Activated CD4-positive, alpha-beta memory T cell treated with anti-CD3 and anti-CD28 coated beads for 36 hours (primary cell): ENCODE results near the gene RASAL3. TPM values are rescaled to one million over a fixed set of nuclear protein-coding genes. Genes with fewer than 3 reads are reported as not detected.
"Not testable (repeated sequence)": the region's sequence is repeated elsewhere in the genome, so short reads cannot be mapped to it uniquely, and the experiment has no call there.

Experiments
- CTCF ChIA-PET: fragments of 350-600 bp; sonication (Branson Sonifier 250); formaldehyde crosslinking; loops from one replicate; lab custom pipeline; 2021; ENCODE audit warnings: antibody characterized with exemption, inconsistent platforms; lab: Charles Lee
- POLR2A ChIA-PET: fragments of 350-600 bp; sonication (Branson Sonifier 250); formaldehyde crosslinking; loops from one replicate; lab custom pipeline; 2021; ENCODE audit warnings: antibody characterized with exemption; lab: Charles Lee
- DNase-seq: peaks from one replicate; pipeline ENCODE4 v3.0.0-alpha.2; 2020
- H3K27ac Mint-ChIP-seq: one replicate; pipeline ENCODE4 v1.8.0; 2021; ENCODE audit warnings: mixed read lengths
- H3K27me3 Mint-ChIP-seq: one replicate; pipeline ENCODE4 v1.8.0; 2021; ENCODE audit warnings: mixed read lengths
- H3K36me3 Mint-ChIP-seq: one replicate; pipeline ENCODE4 v1.8.0; 2021; ENCODE audit warnings: mixed read lengths
- H3K4me1 Mint-ChIP-seq: one replicate; pipeline ENCODE4 v1.8.0; 2021; ENCODE audit warnings: low read depth, mixed read lengths
- H3K4me3 Mint-ChIP-seq: one replicate; pipeline ENCODE4 v1.8.0; 2021; ENCODE audit warnings: mild to moderate bottlenecking, mixed read lengths
- H3K9me3 Mint-ChIP-seq: one replicate; pipeline ENCODE4 v1.8.0; 2021; ENCODE audit warnings: mixed read lengths
- intact Hi-C: fragments of 100-400 bp; cut with micrococcal nuclease; formaldehyde crosslinking; loops from one replicate; pipeline ENCODE4 v1.15.1; 2023
- total RNA-seq, 2 experiments: library from RNA; stranded (reverse); gene quantifications; one replicate each; pipeline ENCODE4 v1.2.3, GENCODE V29; 2021

RASAL3 gene
- total RNA-seq, 2 experiments from 2014 or later = 125 to 130 TPM

GRCh38 chr19:15488489-15489226 is 24.3 kb upstream of the RASAL3 start:
- H3K4me1 Mint-ChIP-seq = peaks cover 6% of the 10 kb centered on the region
- H3K9me3 Mint-ChIP-seq = peaks cover 7% of the 10 kb centered on the region
- no peaks in the 10 kb centered on the region for H3K36me3 Mint-ChIP-seq
- no peak for DNase-seq
- CTCF ChIA-PET = no interaction called here
- no peaks in the 10 kb centered on the region for H3K27me3 Mint-ChIP-seq
- intact Hi-C loops = no loop called here
- POLR2A ChIA-PET = no interaction called here
- H3K4me3 Mint-ChIP-seq = no peak overlapping the region
- no peak overlapping the region for H3K27ac Mint-ChIP-seq

DNA sequence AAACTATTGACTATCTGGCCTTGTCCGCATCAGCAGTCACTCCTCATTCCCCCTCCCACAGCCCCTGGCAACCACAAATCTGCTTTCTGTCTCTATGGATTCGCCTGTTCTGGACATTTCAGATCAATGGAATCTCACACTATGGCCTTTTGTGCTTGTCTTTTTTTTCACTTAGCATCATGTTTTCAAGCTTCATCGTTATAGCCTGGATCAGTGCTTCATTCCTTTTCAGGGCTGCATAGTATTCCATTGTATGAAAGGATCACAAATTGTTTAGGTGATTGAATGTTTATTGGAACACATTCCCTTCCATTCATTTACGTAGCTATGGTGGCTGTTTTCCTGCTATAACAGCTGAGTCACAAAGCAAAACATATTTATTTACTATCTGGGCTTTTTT is 22.7 kb upstream of the RASAL3 start:
- Mint-ChIP-seq H3K4me1 (peaks cover 12% of the 10 kb centered on the region), H3K36me3 (no peaks in the 10 kb centered on the region), H3K27me3 (no peaks in the 10 kb centered on the region), H3K27ac (no peak overlapping the region), H3K4me3 (no peak overlapping the region), H3K9me3 (peaks cover 7% of the 10 kb centered on the region)
- CTCF ChIA-PET = no interaction called here
- POLR2A ChIA-PET = no interaction called here
- no peak for DNase-seq
- intact Hi-C loops = no loop called here

DNA sequence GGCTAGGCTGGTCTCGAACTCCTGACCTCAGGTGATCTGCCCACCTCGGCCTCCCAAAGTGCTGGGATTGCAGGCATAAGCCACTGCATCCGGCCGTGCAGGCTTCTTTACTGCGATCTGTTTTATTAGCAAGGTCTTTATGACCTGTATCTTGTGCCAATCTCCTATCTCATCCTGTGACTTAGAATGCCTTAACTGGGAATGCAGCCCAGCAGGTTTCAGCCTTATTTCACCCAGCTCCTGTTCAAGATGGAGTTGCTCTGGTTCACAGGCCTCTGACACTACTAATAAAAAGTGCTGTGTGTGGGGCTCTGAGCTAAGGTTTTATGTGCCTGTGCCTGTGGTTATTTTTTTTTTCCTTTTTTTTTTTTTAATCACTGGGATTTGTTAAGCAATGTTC is 21.4 kb upstream of the RASAL3 start:
- POLR2A ChIA-PET, H3K36me3 Mint-ChIP-seq, H3K27ac Mint-ChIP-seq, H3K9me3 Mint-ChIP-seq, H3K27me3 Mint-ChIP-seq, CTCF ChIA-PET, intact Hi-C loops, DNase-seq, H3K4me3 Mint-ChIP-seq: not testable (repeated sequence)
- H3K4me1 Mint-ChIP-seq = peaks cover 12% of the 10 kb centered on the region

- not testable (repeated sequence) for H3K27ac Mint-ChIP-seq
- H3K4me1 Mint-ChIP-seq = peaks cover 16% of the 10 kb centered on the region
- CTCF ChIA-PET = interaction anchor here (2.2 kb wide), 1 partner anchor 74 kb away, joined by 9 read pairs; no protein-coding TSS in a partner anchor
Observed at GRCh38 chr19:15480996-15481395, 16.7 kb upstream of the RASAL3 start.

GRCh38 chr19:15479391-15480345 is 15.3 kb upstream of the RASAL3 start, which contains the start of gene PGLYRP2:
TSS of gene PGLYRP2 (minus strand) at chr19:15479501. CDS start at chr19:15479371, 130 bp downstream.
- no peak for DNase-seq
- H3K27me3 Mint-ChIP-seq = no peaks in the 10 kb centered on the region
- intact Hi-C loops = no loop called here
- H3K27ac Mint-ChIP-seq = no peak within 1 kb of the TSS
- H3K9me3 Mint-ChIP-seq = no peaks in the 10 kb centered on the region
- H3K36me3 Mint-ChIP-seq = no peaks in the 10 kb centered on the region
- peaks cover 16% of the 10 kb centered on the region for H3K4me1 Mint-ChIP-seq
- POLR2A ChIA-PET = no interaction called here
- no peak within 1 kb of the TSS for H3K4me3 Mint-ChIP-seq
- CTCF ChIA-PET = interaction anchor here (0.7 to 2.2 kb wide), 4 partner anchors 12 to 76 kb away, joined by 3 to 9 read pairs (median 3); no protein-coding TSS in a partner anchor

More at GRCh38 chr19:15480996-15481395, 16.7 kb upstream of the RASAL3 start:
- POLR2A ChIA-PET = interaction anchor here (0.7 to 0.9 kb wide), 2 partner anchors 11 to 14 kb away, joined by 3 read pairs; no protein-coding TSS in a partner anchor
- DNase-seq, intact Hi-C loops, H3K36me3 Mint-ChIP-seq, H3K9me3 Mint-ChIP-seq, H3K4me3 Mint-ChIP-seq, H3K27me3 Mint-ChIP-seq: not testable (repeated sequence)

- no peaks in the 10 kb centered on the region for H3K9me3 Mint-ChIP-seq
- H3K27me3 Mint-ChIP-seq = no peaks in the 10 kb centered on the region
- no peaks in the 10 kb centered on the region for H3K36me3 Mint-ChIP-seq
- DNase-seq = no peak
- no peak overlapping the region for H3K27ac Mint-ChIP-seq
- ChIA-PET POLR2A (no interaction called here), CTCF (interaction anchor here (0.7 to 2.8 kb wide), 2 partner anchors 10 to 79 kb away, joined by 3 to 8 read pairs; no protein-coding TSS in a partner anchor)
- intact Hi-C loops = no loop called here
- peaks cover 14% of the 10 kb centered on the region for H3K4me1 Mint-ChIP-seq
- no peak overlapping the region for H3K4me3 Mint-ChIP-seq
Observed at GRCh38 chr19:15476325-15476724, 12.0 kb upstream of the RASAL3 start.

DNA sequence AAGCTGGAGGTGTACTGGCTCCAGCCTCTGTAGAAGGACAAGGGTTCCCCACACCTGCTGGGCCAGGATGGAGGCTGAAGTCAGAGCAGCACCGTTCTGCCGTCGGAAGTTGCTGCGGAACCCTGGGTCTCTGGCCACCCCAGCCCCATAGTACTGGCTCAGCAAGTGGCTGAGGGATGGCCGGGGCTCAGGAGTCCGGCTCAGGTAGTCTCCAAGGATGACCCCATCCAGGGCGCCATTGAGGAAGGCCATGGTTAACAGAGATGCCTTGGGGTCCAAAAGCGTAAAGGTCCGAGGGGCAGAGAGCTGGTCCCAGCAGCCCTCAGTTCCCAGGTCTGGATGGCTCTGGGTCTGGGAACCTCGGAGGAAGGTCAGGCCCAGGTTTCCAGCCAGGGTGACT is 11.3 kb upstream of the RASAL3 start:
- CTCF ChIA-PET = interaction anchor here (0.7 kb wide), 1 partner anchor 9 kb away, joined by 3 read pairs; no protein-coding TSS in a partner anchor
- Mint-ChIP-seq H3K27me3 (no peaks in the 10 kb centered on the region), H3K4me3 (no peak overlapping the region), H3K36me3 (no peaks in the 10 kb centered on the region), H3K9me3 (no peaks in the 10 kb centered on the region), H3K4me1 (peaks cover 14% of the 10 kb centered on the region), H3K27ac (no peak overlapping the region)
- POLR2A ChIA-PET = no interaction called here
- DNase-seq = no peak
- intact Hi-C loops = no loop called here

DNA sequence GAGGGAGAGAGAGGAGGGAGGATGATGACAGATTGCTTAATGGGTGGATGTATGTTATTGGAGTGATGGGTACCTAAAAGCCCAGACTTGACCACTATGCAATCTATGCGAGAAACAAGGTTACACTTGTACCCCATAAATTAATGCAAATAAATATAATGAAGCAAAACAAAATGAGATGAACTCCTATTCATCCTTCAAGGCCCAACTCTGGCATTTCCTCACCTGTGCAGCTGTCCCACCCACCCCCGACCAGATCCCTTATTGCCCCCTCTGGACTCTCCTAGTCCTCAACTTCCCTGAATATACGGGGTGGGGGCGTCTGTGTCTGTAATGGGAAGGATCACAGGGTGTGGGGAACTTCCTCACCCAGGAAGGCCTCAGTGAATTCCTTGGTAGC is 10.8 kb upstream of the RASAL3 start:
- H3K36me3 Mint-ChIP-seq = no peaks in the 10 kb centered on the region
- H3K27me3 Mint-ChIP-seq = no peaks in the 10 kb centered on the region
- ChIA-PET CTCF (interaction anchor here (1.1 kb wide), 1 partner anchor 80 kb away, joined by 3 read pairs; no protein-coding TSS in a partner anchor), POLR2A (no interaction called here)
- H3K27ac Mint-ChIP-seq = no peak overlapping the region
- DNase-seq = no peak
- peaks cover 14% of the 10 kb centered on the region for H3K4me1 Mint-ChIP-seq
- no peaks in the 10 kb centered on the region for H3K9me3 Mint-ChIP-seq
- no peak overlapping the region for H3K4me3 Mint-ChIP-seq
- intact Hi-C loops = no loop called here

GRCh38 chr19:15473821-15474220 is 9.5 kb upstream of the RASAL3 start:
- POLR2A ChIA-PET, H3K9me3 Mint-ChIP-seq, H3K36me3 Mint-ChIP-seq, intact Hi-C loops, CTCF ChIA-PET, H3K4me3 Mint-ChIP-seq, DNase-seq, H3K27me3 Mint-ChIP-seq: not testable (repeated sequence)
- peak overlapping the region; percentile 2 for H3K27ac Mint-ChIP-seq
- peaks cover 24% of the 10 kb centered on the region for H3K4me1 Mint-ChIP-seq

DNA sequence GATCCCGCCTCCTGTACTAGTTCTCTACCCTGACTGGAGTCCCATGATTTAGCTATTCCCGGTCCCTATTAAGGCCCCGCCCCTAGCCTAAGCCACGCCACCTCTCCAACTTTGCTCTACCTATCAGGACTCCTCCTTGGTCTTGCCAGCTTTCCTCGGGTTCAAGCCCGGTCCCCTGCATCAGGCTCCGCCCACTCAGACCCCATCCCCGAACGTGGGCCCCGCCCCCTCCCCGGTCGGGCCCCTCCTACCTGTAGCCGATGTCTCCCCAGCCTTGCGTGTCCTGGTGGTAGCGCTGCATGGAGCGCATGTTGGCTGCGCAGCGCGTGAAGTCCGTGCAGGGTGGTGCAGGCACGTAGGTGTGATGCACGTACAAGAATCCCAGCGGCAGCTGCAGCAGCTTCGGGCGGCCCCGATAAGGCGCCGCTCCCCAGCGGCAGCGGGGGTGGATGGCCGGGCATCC is 7.3 kb upstream of the RASAL3 start:
- peaks cover 44% of the 10 kb centered on the region for H3K4me1 Mint-ChIP-seq
- CTCF ChIA-PET = no interaction called here
- peaks cover 2% of the 10 kb centered on the region for H3K36me3 Mint-ChIP-seq

DNA sequence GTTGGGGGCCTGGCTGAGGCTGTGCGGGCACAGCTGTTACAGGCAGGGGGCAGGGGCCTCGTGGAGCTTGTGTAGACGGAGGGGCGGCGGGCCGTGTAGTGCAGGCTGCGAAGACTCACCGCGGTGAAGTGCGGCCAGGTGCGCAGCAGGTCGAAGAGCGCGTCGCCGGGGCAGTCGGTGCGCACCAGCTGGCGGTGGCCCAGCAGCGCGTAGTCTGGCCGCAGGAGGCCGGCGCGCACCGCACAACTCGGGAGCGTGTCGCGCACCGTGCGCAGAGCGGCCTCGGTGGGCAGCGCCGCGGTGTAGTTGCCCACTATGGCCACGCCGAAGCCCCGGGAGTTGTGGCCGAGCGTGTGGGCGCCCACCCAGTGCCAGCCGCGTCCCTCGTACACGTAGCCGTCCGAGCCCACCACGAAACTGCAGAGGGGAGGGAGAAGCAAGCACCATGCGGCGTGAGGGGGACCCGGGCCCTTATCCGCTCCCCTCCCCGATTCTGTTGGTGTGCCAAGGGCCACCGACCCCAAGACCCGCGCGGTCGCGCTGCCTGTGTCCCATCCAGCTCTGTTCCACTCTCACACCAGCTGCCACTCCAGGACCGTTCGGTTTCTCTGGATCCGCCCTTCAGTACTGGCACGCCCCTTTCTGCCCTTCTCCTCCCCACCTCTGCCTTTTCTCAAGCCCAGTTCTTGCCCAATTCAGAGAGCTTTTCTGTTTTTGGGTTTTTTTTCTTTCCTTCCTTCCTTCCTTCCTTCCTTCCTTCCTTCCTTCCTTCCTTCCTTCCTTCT is 5.4 kb upstream of the RASAL3 start:
- no peak overlapping the region for H3K27ac Mint-ChIP-seq
- intact Hi-C loops = no loop called here
- H3K36me3 Mint-ChIP-seq = peaks cover 2% of the 10 kb centered on the region
- ChIA-PET POLR2A (interaction anchor here (0.5 to 1.0 kb wide), 2 partner anchors 11 to 50 kb away, joined by 3 read pairs; no protein-coding TSS in a partner anchor), CTCF (interaction anchor here (0.7 to 1.1 kb wide), 2 partner anchors 51 to 86 kb away, joined by 5 to 6 read pairs; partner anchors contain the start of gene AKAP8L)
- H3K27me3 Mint-ChIP-seq = no peaks in the 10 kb centered on the region
- DNase-seq = peak; percentile 50
- H3K9me3 Mint-ChIP-seq = peaks cover 2% of the 10 kb centered on the region
- peaks cover 52% of the 10 kb centered on the region for H3K4me1 Mint-ChIP-seq
- peak overlapping the region; percentile 63 for H3K4me3 Mint-ChIP-seq

More for the DNA sequence above, 7.3 kb upstream of the RASAL3 start:
- POLR2A ChIA-PET = no interaction called here
- Mint-ChIP-seq H3K4me3 (no peak overlapping the region), H3K27ac (no peak overlapping the region), H3K27me3 (no peaks in the 10 kb centered on the region), H3K9me3 (peaks cover 2% of the 10 kb centered on the region)
- intact Hi-C loops = no loop called here
- no peak for DNase-seq
